Heart right ventricle (tissue), 16 donors: ENCODE results near the gene LNX2. TPM values are rescaled to one million over a fixed set of nuclear protein-coding genes. Genes with fewer than 3 reads are reported as not detected.

Experiments
- ATAC-seq, 8 donors: fragments of 200-7000 bp; cut with Tn5 transposase; one replicate each; pipeline ENCODE4 v1.9.1; 2020; ENCODE audit warnings: mild to moderate bottlenecking in 8 of 8, moderate library complexity in 8 of 8, moderate number of reproducible peaks in 1 of 8
- DNase-seq, 2 donors: peaks; one replicate each; pipeline ENCODE4 v3.0.0-alpha.2; 2020
- H3K27ac ChIP-seq, 10 donors: fragments of 200-600 bp; sonication (generic) in 2 of 10; one replicate each; pipeline versions ENCODE4 v1.5.0 to v1.8.0; 2020 to 2022; ENCODE audit warnings: mild to moderate bottlenecking in 3 of 10
- H3K27me3 ChIP-seq, 7 donors: fragments of 200-600 bp; one replicate each; pipeline ENCODE4 v1.8.0; 2021 to 2022; ENCODE audit warnings: mild to moderate bottlenecking in 2 of 7
- H3K36me3 ChIP-seq, 9 donors: fragments of 200-600 bp; sonication (generic) in 1 of 9; one replicate each; pipeline versions ENCODE4 v1.5.0 to v1.8.0; 2020 to 2022; ENCODE audit warnings: mild to moderate bottlenecking in 2 of 9
- H3K4me1 ChIP-seq, 9 donors: fragments of 200-600 bp; sonication (generic) in 1 of 9; one replicate each; pipeline versions ENCODE4 v1.5.0 to v1.8.0; 2020 to 2022; ENCODE audit warnings: mild to moderate bottlenecking in 4 of 9
- H3K4me3 ChIP-seq, 10 donors: fragments of 200-600 bp; sonication (generic) in 2 of 10; one replicate each; pipeline versions ENCODE4 v1.5.0 to v1.8.0; 2020 to 2022; ENCODE audit warnings: mild to moderate bottlenecking in 7 of 10, moderate library complexity in 2 of 10
- H3K9me3 ChIP-seq, 11 donors: fragments of 200-600 bp in 10 of 11; sonication (generic) in 2 of 11; one replicate each; pipeline versions ENCODE4 v1.5.0 to v1.8.0; 2013 to 2022; ENCODE audit warnings: mild to moderate bottlenecking in 2 of 11, control low read depth in 1 of 11, moderate library complexity in 1 of 11
- CTCF ChIP-seq, 9 donors: fragments of 200-600 bp; sonication (generic) in 2 of 9; IDR thresholded peaks; one replicate each; pipeline versions ENCODE4 v1.5.0 to v1.8.0; 2021 to 2022; ENCODE audit warnings: antibody characterized with exemption in 9 of 9, mild to moderate bottlenecking in 5 of 9, moderate library complexity in 1 of 9
- WGBS, 2 donors: extraction: QIAGEN DNeasy Blood & Tissue Kit; methylation state at CpG; one replicate each; pipeline ENCODE4 v1.1.7; 2013; ENCODE audit warnings: inconsistent platforms in 1 of 2; 5-methylcytosine and 5-hydroxymethylcytosine counted together
- intact Hi-C, 10 donors: fragments of 100-400 bp; cut with DNase I; formaldehyde crosslinking; loops; one replicate each; pipeline versions ENCODE4 v1.11.1 to v1.14.2; 2022
- polyA plus RNA-seq, 2 donors: library from polyadenylated mRNA; stranded (reverse); fragments of 200-250 nt; gene quantifications; one replicate each; pipeline ENCODE4 v1.2.3, GENCODE V29; 2013
- total RNA-seq, 10 donors: library from RNA; stranded (reverse); fragmentation: NEBNext Ultra II Directional in 3 of 10; extraction: Animal tissue kit (Norgen Biotek cat#: 25700) in 3 of 10; gene quantifications; one replicate each; pipeline versions ENCODE4 v1.2.1 to v1.2.4, GENCODE V29; 2021 to 2023
- donor health status: Arrhythmogenic right ventricular cardiomyopathy.
- donor health status: ischemic (EF 13 %, LVEDD 7.1; RV severe dilation, severe dysfunction).
- donor health status: healthy with polysubstance abuse.
- donor health status: DM: no; HTN: yes; CAD: no.
- donor health status: DM: no; HTN: no; CAD: no.
- donor health status: ischemic (EF 25% LVEDD 6.9; RV normal size, moderate dysfunction).
- donor health status: ischemic (EF 25% LVEDD 5.7; RV mildly dilated, moderate dysfunction).
- donor health status: healthy.
- donor health status: DM: yes; HTN: yes; CAD: no.
- donor health status: Ischemic cardiomyopathy.
- donor health status: ischemic (EF 35%, LVEDD 5.7; RV mildly dilated, moderate dysfunction).
- donor health status: nonischemic (EF 11% LVEDD 7.7; RV severe dilation, severe dysfunction).
- donor health status: DM: yes; HTN: yes; CAD: no.
- donor health status: PGD.
- donor health status: ischemic (EF 29% LVEDD 5.4; RV normal size, mild dysfunction).
- donor health status: nonischemic (EF 23%, LVEDD 6.1; RV moderate dilation, normal function).

The LNX2 gene
- total and polyA plus RNA-seq, 12 donors, result 3.5 to 22.3 (median 14.1) TPM

GRCh38 chr13:27497563-27498230 lies 122.6 kb downstream of the LNX2 start:
- Histone ChIP-seq H3K4me1 (peaks cover 0 to 15% (median 0%) of the 10 kb centered on the region in 9 donors), H3K36me3 (no peaks in the 10 kb centered on the region), H3K27ac (no peak overlapping the region), H3K4me3 (no peak overlapping the region), H3K9me3 (no peaks in the 10 kb centered on the region), H3K27me3 (no peaks in the 10 kb centered on the region)
- intact Hi-C loops, result no loop called here
- ATAC-seq, result no peak
- no peak for TF ChIP-seq CTCF (IDR thresholded peaks at IDR 0.05)
- DNase-seq, result no peak
- WGBS, 2 donors, result 84% methylated on average over 11 of the region's 11 CpGs

GRCh38 chr13:27496536-27497273 lies 123.6 kb downstream of the LNX2 start:
- WGBS, 2 donors, result 79 to 80% methylated on average over 10 of the region's 10 CpGs
- TF ChIP-seq CTCF (IDR thresholded peaks at IDR 0.05), result no peak
- intact Hi-C loops, result no loop called here

DNA sequence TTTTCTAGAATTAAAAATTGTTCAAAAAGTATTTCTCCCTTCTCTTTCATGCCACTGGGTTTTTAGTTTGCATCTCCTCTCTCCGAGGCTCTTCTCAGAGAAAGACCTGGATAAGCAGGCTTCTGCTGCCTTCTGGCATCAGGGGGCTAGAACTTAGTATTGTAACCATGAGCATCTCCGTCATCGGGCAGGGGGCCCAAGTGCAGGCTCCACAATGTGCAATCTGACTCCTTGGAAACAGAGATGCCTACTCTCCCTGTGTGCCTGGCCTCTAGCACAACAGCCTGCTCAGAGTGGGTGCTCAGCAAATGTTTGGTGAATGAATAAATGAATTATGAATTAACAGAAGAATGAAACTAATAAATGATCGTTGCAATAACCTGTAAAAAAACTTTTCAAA lies 124.3 kb downstream of the LNX2 start:
- TF ChIP-seq CTCF (IDR thresholded peaks at IDR 0.05), result no peak
- Histone ChIP-seq H3K27ac (no peak overlapping the region), H3K4me3 (no peak overlapping the region), H3K4me1 (peaks cover 0 to 4% (median 0%) of the 10 kb centered on the region in 9 donors), H3K9me3 (no peaks in the 10 kb centered on the region), H3K27me3 (no peaks in the 10 kb centered on the region), H3K36me3 (no peaks in the 10 kb centered on the region)
- 74 to 80% methylated on average over 4 of the region's 4 CpGs for WGBS, 2 donors
- ATAC-seq, result no peak
- intact Hi-C loops, result no loop called here
- DNase-seq, result no peak

More at GRCh38 chr13:27496536-27497273, 123.6 kb downstream of the LNX2 start:
- Histone ChIP-seq H3K9me3 (no peaks in the 10 kb centered on the region), H3K27ac (no peak overlapping the region), H3K36me3 (no peaks in the 10 kb centered on the region), H3K4me1 (peaks cover 0 to 8% (median 0%) of the 10 kb centered on the region in 9 donors), H3K4me3 (no peak overlapping the region), H3K27me3 (no peaks in the 10 kb centered on the region)
- no peak for DNase-seq
- no peak for ATAC-seq

Other genes starting within 250 kb of the LNX2 start
- 100 to 1,000 TPM; 137 to 262 (median 160) TPM for gene GTF3A, start 195.9 kb downstream of the LNX2 start, total RNA-seq
- gene GTF3A, start 195.9 kb downstream of the LNX2 start, polyA plus RNA-seq, result 100 to 1,000 TPM; 280 to 848 TPM
- 100 to 1,000 TPM; 103 to 207 (median 121) TPM for gene MTIF3, start 170.0 kb downstream of the LNX2 start, total RNA-seq
- 100 to 1,000 TPM; 127 to 217 TPM for gene MTIF3, start 170.0 kb downstream of the LNX2 start, polyA plus RNA-seq
- gene POLR1D, start 1.4 kb upstream of the LNX2 start, total RNA-seq, result 100 to 1,000 TPM in 1 of 10 donors, 10 to 100 TPM in 9; 62.3 to 130 (median 78.5) TPM
- gene POLR1D, start 1.4 kb upstream of the LNX2 start, polyA plus RNA-seq, result 100 to 1,000 TPM in 1 of 2 donors, 10 to 100 TPM in 1; 69.4 to 110 TPM
- not detected for gene GSX1, start 172.0 kb upstream of the LNX2 start, total RNA-seq
- gene GSX1, start 172.0 kb upstream of the LNX2 start, polyA plus RNA-seq, result not detected